Measurements from ENCODE around the gene FLRT1.

FLRT1 gene

GRCh38 chr11:64035081-64035524, 628 bp upstream of the FLRT1 start:
- TF ChIP-seq TEAD4 (IDR thresholded peaks at IDR 0.05) = no peak
- TF ChIP-seq YY1 (IDR thresholded peaks at IDR 0.05; ENCODE audit: low read depth) = no peak
- no peak for TF ChIP-seq TCF12 (IDR thresholded peaks at IDR 0.05; ENCODE audit: low read depth)
- no peak for TF ChIP-seq CEBPB (IDR thresholded peaks at IDR 0.05)
- TF ChIP-seq ZBTB7A (IDR thresholded peaks at IDR 0.05; ENCODE audit: low read depth) = no peak
- TF ChIP-seq, protein P1, sequence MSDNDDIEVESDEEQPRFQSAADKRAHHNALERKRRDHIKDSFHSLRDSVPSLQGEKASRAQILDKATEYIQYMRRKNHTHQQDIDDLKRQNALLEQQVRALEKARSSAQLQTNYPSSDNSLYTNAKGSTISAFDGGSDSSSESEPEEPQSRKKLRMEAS (IDR thresholded peaks at IDR 0.05) = no peak
- no peak for TF ChIP-seq CREB1 (IDR thresholded peaks at IDR 0.05; ENCODE audit: low read depth)
- no peak for TF ChIP-seq EGR1 (IDR thresholded peaks at IDR 0.05)
- no peak for TF ChIP-seq RAD21 (IDR thresholded peaks at IDR 0.05; ENCODE audit: low read depth)
- TF ChIP-seq, protein P2, sequence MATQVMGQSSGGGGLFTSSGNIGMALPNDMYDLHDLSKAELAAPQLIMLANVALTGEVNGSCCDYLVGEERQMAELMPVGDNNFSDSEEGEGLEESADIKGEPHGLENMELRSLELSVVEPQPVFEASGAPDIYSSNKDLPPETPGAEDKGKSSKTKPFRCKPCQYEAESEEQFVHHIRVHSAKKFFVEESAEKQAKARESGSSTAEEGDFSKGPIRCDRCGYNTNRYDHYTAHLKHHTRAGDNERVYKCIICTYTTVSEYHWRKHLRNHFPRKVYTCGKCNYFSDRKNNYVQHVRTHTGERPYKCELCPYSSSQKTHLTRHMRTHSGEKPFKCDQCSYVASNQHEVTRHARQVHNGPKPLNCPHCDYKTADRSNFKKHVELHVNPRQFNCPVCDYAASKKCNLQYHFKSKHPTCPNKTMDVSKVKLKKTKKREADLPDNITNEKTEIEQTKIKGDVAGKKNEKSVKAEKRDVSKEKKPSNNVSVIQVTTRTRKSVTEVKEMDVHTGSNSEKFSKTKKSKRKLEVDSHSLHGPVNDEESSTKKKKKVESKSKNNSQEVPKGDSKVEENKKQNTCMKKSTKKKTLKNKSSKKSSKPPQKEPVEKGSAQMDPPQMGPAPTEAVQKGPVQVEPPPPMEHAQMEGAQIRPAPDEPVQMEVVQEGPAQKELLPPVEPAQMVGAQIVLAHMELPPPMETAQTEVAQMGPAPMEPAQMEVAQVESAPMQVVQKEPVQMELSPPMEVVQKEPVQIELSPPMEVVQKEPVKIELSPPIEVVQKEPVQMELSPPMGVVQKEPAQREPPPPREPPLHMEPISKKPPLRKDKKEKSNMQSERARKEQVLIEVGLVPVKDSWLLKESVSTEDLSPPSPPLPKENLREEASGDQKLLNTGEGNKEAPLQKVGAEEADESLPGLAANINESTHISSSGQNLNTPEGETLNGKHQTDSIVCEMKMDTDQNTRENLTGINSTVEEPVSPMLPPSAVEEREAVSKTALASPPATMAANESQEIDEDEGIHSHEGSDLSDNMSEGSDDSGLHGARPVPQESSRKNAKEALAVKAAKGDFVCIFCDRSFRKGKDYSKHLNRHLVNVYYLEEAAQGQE (IDR thresholded peaks at IDR 0.05; ENCODE audit: low read depth) = no peak
- no peak for TF ChIP-seq USF1 (IDR thresholded peaks at IDR 0.05)
- TF ChIP-seq NFIC (IDR thresholded peaks at IDR 0.05) = no peak
- TF ChIP-seq FOXM1 (IDR thresholded peaks at IDR 0.05; ENCODE audit: borderline replicate concordance, low read depth) = no peak
- no peak for TF ChIP-seq TAF1 (IDR thresholded peaks at IDR 0.05; ENCODE audit: low read depth)
- no peak for TF ChIP-seq EP300 (IDR thresholded peaks at IDR 0.05; ENCODE audit: borderline replicate concordance)

DNA sequence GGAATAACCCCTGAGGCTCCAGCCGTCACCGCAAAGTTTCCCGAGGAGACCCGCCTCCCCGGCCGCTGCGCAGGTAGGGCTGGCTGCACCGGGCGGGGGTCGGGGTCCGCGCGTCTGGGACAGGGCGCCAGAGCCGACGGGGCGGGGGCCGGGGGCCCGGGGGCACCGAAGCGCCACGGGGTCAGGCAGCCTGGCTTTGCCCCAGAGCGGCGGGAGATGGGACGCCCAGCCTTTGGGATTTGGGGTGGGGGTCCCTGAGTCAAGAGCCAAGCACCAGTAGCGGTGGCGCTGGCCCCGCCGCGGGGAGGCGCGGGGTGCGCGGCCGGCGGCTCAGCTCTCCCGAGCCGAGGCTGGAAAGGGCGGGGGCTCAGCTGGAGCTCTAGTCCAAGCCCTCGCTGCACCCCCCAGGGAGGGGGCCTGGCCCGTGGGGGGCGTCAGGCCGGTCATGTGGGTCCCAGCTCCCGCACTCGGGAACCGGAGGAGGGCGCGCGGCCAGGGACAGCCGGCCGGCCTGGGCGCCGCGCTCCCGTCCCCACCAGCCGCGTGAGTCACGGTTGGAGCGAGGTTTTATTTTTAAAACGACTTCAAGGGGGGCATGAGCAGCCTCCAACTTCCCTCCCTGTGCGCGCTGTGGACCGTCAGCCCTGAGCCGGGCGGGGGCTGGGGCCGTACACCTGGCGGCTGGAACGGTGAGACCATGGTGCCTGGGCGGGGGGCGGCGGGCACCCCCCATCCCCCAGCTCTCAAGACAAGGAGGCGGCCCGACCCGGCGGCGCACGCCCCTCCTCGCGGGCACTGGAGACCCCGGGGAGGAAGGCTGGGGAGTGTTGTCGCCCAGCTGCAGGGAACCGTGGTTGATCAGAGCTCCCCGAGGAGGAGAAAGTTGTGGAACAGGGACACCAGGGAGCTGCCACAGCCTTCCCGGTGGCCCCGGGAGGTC, 626 bp downstream of the FLRT1 start:
- no peak for TF ChIP-seq RAD21 (IDR thresholded peaks at IDR 0.05; ENCODE audit: low read depth)
- TF ChIP-seq ZBTB7A (IDR thresholded peaks at IDR 0.05; ENCODE audit: low read depth) = peak; percentile 58; the same call in 1 of the 2 replicates
- no peak for TF ChIP-seq EGR1 (IDR thresholded peaks at IDR 0.05)
- TF ChIP-seq TCF12 (IDR thresholded peaks at IDR 0.05; ENCODE audit: low read depth) = no peak
- TF ChIP-seq CEBPB (IDR thresholded peaks at IDR 0.05) = no peak
- TF ChIP-seq TAF1 (IDR thresholded peaks at IDR 0.05; ENCODE audit: low read depth) = no peak
- no peak for TF ChIP-seq USF1 (IDR thresholded peaks at IDR 0.05)
- TF ChIP-seq, protein P2 (IDR thresholded peaks at IDR 0.05; ENCODE audit: low read depth) = no peak
- TF ChIP-seq, protein P1 (IDR thresholded peaks at IDR 0.05) = no peak

GRCh38 chr11:64037027-64037634, 1.4 kb downstream of the FLRT1 start:
- TF ChIP-seq CREB1 (IDR thresholded peaks at IDR 0.05; ENCODE audit: low read depth) = no peak
- TF ChIP-seq FOXM1 (IDR thresholded peaks at IDR 0.05; ENCODE audit: borderline replicate concordance, low read depth) = no peak
- no peak for TF ChIP-seq EGR1 (IDR thresholded peaks at IDR 0.05)
- no peak for TF ChIP-seq USF1 (IDR thresholded peaks at IDR 0.05)
- TF ChIP-seq TEAD4 (IDR thresholded peaks at IDR 0.05) = no peak
- no peak for TF ChIP-seq NFIC (IDR thresholded peaks at IDR 0.05)
- no peak for TF ChIP-seq ZBTB7A (IDR thresholded peaks at IDR 0.05; ENCODE audit: low read depth)
- TF ChIP-seq RAD21 (IDR thresholded peaks at IDR 0.05; ENCODE audit: low read depth) = no peak
- TF ChIP-seq, protein P1 (IDR thresholded peaks at IDR 0.05) = no peak
- TF ChIP-seq, protein P2 (IDR thresholded peaks at IDR 0.05; ENCODE audit: low read depth) = no peak
- TF ChIP-seq EP300 (IDR thresholded peaks at IDR 0.05; ENCODE audit: borderline replicate concordance) = no peak
- no peak for TF ChIP-seq YY1 (IDR thresholded peaks at IDR 0.05; ENCODE audit: low read depth)
- no peak for TF ChIP-seq TAF1 (IDR thresholded peaks at IDR 0.05; ENCODE audit: low read depth)
- no peak for TF ChIP-seq TCF12 (IDR thresholded peaks at IDR 0.05; ENCODE audit: low read depth)
- no peak for TF ChIP-seq CEBPB (IDR thresholded peaks at IDR 0.05)

All from Ishikawa (cell line).